GM18498 (cell line): ENCODE results near the gene DPT.

Experiments used
- ATAC-seq: cut with Tn5 transposase; IDR thresholded peaks from one replicate; pipeline ENCODE4 v1.9.1; 2021; ENCODE audit warnings: mild to moderate bottlenecking, moderate library complexity; ENCODE audit not compliant: unreplicated experiment

Gene DPT

GRCh38 chr1:168736520-168736919 lies 7.5 kb upstream of the DPT start:
- no peak for ATAC-seq

- no peak for ATAC-seq
Measured at GRCh38 chr1:168735974-168736373, 7.0 kb upstream of the DPT start.

DNA sequence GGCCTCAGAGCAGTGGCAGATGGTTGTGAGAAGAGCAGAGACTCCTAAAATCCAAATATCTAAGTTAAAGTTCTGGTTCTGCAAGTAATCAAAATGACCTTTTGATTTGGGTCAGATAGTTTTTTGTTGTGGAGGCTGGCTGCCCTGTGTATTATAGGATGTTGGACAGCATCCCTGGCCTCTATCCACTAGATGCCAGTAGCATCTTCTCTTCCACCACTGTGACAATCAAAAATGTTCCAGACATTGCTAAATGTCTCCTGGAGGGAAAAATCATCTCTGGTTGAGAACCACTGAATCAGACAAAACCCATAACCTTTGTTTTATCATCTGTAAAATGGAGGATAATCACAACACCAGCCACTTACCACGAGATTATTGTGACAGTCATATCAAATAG lies 5.9 kb upstream of the DPT start:
- ATAC-seq = no peak

DNA sequence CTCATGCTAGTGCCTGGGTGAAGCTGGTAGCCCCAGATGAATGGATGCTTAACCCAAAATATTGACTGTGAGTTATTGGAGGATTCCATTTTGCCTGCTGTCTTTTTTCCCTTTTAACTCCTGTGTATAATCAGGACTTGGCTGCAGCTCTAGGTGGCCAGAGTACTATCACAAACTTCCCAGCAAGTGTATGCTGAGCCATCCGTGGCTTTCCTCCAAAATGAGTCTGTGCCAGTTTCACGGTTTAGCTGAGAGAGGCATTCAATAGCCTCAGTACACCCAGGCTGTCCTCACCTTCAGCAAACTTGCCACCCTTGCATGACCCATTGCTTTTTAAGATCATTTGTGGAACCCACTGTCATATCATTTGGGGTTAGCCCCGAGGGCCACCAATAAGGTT lies 5.3 kb upstream of the DPT start:
- no peak for ATAC-seq

DNA sequence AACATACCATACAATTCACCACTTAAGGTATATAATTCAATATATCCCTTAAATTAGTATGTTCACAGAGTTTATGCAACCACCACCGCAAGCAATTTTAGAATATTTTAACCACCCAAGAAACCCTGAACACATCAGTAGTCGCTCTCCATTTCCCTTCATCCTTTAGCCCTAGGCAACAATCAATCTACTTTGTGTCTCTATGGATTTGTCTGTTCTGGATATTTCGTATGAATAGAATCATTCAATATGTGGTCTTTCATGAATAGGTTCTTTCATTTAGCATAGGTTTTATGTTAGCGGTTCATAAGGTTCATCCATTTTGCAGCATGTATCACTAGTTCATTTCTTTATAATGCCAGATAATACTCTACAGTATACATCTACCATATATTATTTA lies 4.2 kb upstream of the DPT start:
- no peak for ATAC-seq

DNA sequence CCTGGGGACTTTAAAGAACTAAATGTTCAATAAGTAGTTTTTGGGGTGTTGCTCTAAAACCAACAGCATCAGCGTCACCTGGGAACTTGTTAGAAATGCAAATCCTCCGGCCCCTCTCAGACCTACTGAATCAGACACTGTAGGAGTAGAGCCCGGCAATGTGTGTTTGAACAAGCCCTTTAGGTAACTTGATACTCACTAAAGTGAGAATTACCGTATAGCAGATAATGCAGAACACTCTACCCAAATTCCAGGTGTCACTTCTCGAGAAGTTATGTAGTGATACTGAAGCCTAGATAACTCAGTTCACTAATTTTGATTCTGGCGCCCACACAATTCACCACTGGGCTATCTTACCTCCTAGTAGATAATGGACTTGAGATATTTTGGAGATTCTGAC lies 3.7 kb upstream of the DPT start:
- no peak for ATAC-seq

- ATAC-seq = no peak
Measured at GRCh38 chr1:168731244-168731953, 2.4 kb upstream of the DPT start.

GRCh38 chr1:168729405-168729802 lies 398 bp upstream of the DPT start:
- no peak for ATAC-seq

GRCh38 chr1:168726719-168727118 lies 2.3 kb downstream of the DPT start:
- no peak for ATAC-seq

DNA sequence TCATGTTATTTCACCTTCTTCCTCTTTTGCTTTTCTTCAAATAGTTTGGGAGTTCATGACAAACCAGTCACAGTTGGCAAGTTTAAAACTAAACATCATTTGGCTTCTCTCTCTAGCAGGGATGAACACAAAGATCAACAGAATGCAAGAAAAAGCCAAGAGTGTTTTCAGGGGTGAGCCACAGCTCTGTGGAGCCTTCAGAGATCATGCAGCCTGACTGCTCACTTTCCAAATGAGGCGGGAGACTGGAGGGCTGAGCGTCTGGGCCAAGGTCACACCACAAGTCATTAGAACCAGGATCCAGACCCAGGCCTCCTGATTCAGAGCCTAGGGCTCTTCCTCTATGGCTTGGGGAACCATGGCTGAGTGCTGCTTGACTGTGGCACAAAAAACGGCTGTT lies 2.7 kb downstream of the DPT start:
- ATAC-seq = no peak

DNA sequence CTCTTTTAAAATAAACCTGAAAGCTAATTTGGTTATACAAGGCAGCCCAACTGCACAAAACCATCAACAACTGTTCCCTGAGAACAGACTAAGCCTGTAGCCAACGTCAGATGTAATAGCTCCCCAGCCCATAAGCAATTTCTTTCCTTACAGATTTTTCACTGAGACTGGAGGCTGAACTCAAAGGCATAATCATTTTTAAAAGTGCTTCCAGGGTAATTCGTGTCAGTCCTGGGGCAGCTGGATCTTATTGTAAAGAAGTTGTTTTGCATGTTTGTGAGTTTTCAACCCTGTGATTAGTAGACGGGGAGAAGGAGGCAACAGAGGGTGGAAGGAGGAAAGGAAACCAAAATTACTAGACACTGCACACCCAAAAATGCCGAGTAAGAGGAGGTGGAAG lies 3.2 kb downstream of the DPT start:
- no peak for ATAC-seq

DNA sequence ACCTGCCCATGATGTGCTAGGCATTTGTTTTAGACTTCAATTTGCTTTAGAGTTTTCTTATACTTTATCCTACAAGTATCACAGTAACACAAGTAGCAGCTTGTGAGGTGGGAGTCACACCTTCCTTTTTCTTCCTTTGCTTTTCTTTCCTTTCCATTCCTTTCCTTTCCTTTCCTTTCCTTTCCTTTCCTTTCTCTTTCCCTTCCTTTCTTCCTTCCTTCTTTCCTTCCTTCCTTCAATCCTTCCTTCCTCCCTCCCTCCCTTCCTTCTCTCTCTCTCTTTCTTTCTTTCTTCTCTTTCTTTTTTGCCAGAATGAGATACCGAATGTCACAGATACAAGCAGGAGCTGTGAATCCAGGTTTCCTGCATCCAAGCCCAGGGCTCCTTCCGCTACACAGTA lies 3.9 kb downstream of the DPT start:
- ATAC-seq = no peak

DNA sequence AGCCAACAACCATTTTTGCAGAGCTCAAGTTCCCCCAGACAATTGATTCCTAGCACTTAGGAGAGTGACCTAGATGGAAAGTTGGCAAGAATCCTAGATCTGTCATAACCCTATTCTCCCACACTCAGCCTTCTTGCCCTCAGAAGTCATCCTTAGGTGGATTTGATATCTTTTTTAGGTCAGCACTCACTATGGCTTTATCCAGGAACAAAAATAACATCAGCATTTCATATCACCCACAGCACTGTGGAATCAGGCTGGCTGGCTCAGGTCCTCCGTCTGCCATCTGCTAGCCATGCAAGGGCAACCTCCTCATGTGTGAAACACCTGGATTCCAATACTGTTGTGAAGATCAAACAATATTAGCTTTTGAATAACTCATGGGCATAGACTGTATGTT lies 6.0 kb downstream of the DPT start:
- no peak for ATAC-seq

- no peak for ATAC-seq
Measured at GRCh38 chr1:168720839-168721238, 8.2 kb downstream of the DPT start.

GRCh38 chr1:168719306-168720111 lies 9.5 kb downstream of the DPT start:
- ATAC-seq = peak; percentile 85

DNA sequence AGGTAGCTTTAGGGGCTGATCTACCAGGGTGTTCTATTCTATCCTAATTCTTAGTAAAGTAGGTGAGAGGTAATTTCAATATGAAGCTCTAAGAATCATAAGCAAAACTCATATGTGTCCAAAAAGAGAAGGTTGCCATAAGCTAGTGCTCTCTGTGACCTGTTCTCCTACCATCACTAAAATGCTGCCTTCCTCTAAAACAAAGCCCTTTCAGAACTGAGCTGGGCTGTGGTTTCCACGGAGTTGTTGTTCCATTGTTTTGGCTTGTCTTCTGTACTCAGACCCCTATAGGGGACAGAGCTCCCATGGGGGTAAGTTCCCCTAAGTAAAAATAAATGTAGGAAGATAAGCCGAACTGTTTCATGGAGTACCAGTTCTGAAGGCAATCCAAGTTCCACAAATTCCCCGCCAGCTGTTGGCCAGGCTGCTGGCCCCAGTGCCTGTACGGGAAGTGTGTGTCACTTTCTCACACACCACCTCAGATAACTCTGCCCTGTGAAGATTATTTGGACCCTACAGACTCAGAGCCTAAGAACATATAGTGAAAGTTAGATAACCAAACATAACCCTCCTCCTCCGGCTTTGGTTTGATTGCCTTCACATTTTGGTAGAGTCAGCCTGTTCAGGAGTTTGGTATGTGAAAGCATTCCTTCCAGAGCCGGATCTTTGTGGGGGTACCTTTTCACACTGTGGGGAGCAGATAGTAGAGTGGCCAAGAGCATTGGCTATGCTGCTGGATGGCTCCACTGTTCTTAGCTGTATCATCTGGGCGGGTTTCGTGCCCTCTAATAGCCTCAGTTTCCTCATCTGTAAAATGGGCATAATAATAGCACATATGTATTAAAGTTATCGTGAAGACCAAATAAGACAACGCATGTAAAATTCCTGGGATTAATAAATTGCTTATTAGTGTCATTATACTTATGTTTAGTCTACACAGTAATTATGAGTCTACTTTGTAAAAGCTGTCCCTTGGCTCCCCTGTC lies 10.8 kb downstream of the DPT start:
- no peak for ATAC-seq

DNA sequence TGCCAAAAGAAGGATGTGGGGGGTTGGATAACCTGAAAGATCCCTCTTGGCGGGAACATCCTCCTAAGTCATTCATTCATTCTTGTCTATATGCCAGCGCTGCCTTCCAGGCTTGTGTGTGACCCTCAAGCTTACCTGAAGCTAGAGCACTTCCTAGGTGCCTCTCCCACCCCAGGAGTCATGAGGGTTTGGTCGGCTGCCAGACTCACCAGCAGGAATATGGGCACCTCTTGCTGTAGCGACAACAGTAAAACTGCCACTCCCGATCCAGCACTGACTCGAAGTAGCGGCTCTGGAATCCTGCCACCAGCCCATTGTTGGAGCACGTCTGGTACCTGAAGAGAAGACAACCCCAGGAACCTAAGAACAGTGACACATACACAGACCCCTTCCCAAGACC lies 15.0 kb downstream of the DPT start:
- ATAC-seq = no peak

GRCh38 chr1:168709405-168710363 lies 19.3 kb downstream of the DPT start:
- ATAC-seq = no peak

DNA sequence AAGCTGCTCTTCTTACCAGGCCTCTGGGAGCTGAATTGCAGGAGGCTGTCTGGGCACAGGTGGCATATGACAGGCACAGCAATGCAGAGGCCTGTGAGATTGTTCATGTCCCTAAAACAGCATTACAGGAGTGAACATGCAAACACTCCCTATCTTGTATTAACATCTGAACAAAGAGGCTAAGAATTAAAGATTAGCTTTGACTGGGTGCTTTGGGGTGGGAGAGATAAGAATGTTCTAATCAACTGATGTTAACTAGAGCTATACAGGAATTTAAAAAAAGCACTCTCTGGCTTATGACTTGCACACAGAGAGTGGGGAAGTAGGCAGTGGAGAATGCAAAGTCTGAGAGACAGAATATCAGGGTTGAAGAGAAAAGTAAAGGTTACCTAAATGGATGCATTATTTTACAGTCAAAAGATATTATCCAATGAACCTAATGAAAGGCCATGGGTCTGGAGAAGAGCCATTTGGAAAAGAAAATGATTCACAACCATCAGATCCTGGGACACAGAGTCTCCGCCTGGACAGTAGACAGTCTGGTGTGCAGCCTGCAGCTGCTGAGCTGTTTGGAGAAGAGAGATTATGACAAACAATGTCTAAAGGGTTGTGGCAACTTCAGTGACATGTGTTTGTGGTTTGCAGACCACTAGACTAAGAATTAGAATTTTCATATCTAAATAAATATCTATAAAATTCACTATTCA lies 20.2 kb downstream of the DPT start:
- no peak for ATAC-seq
